DND-41 (cell line): Measurements from ENCODE around the gene CFAP77.

Experiments
- ATAC-seq: fragments of 200-7000 bp; cut with Tn5 transposase; 3 replicates; pipeline ENCODE4 v1.9.1; 2021; ENCODE audit warnings: low read depth; ENCODE audit not compliant: insufficient read depth
- DNase-seq: peaks from one replicate; pipeline ENCODE4 v3.0.0-alpha.2; 2020
- H2AFZ ChIP-seq: 2 replicates; pipeline ENCODE4 v1.6.0; 2012; ENCODE audit warnings: low read depth, low read length
- H3K27ac ChIP-seq: 2 replicates; pipeline ENCODE4 v1.5.1; 2012; ENCODE audit warnings: low read length, inconsistent platforms
- H3K27me3 ChIP-seq: fragments of 200-600 bp; sonication (generic); 2 replicates; pipeline ENCODE4 v1.6.0; 2012; ENCODE audit warnings: low read length, mild to moderate bottlenecking, inconsistent platforms; ENCODE audit not compliant: insufficient read depth, poor library complexity
- H3K36me3 ChIP-seq: 2 replicates; pipeline ENCODE4 v1.5.1; 2012; ENCODE audit warnings: low read length, inconsistent platforms; ENCODE audit not compliant: insufficient read depth
- H3K4me1 ChIP-seq: 2 replicates; pipeline ENCODE4 v1.5.1; 2012; ENCODE audit warnings: mild to moderate bottlenecking, low read length; ENCODE audit not compliant: insufficient read depth
- H3K4me2 ChIP-seq: 2 replicates; pipeline ENCODE4 v1.6.0; 2012; ENCODE audit warnings: mild to moderate bottlenecking, moderate library complexity, low read length, inconsistent platforms; ENCODE audit not compliant: insufficient read depth
- H3K4me3 ChIP-seq, 2 experiments: fragments of 200-600 bp in 1 of 2; shearing (Covaris generic) in 1 of 2; 2 replicates each; pipeline ENCODE4 v1.5.1; 2012 to 2016; ENCODE audit warnings: inconsistent platforms in 2 of 2, low read length in 2 of 2, mild to moderate bottlenecking in 2 of 2, low read depth in 1 of 2, moderate library complexity in 1 of 2
- H3K79me2 ChIP-seq: 2 replicates; pipeline ENCODE4 v1.6.0; 2012; ENCODE audit warnings: low read length, inconsistent platforms; ENCODE audit not compliant: insufficient read depth
- H3K9ac ChIP-seq: 2 replicates; pipeline ENCODE4 v1.6.0; 2012; ENCODE audit warnings: low read depth, mild to moderate bottlenecking, inconsistent platforms, low read length, moderate library complexity
- H3K9me3 ChIP-seq: 2 replicates; pipeline ENCODE4 v1.5.1; 2012; ENCODE audit warnings: low read length, moderate library complexity, mild to moderate bottlenecking, inconsistent platforms; ENCODE audit not compliant: insufficient read depth, severe bottlenecking
- H4K20me1 ChIP-seq: 2 replicates; pipeline ENCODE4 v1.6.0; 2012; ENCODE audit warnings: low read length; ENCODE audit not compliant: insufficient read depth
- EZH2 ChIP-seq: IDR thresholded peaks from 3 replicates; pipeline ENCODE4 v1.6.1; 2012; ENCODE audit warnings: borderline replicate concordance, low read depth, mild to moderate bottlenecking, moderate library complexity, low read length, inconsistent platforms; ENCODE audit not compliant: severe bottlenecking
- TF ChIP-seq, protein P1 (sequence below): IDR thresholded peaks from 2 replicates; pipeline ENCODE4 v1.5.1; 2012; ENCODE audit warnings: borderline replicate concordance, low read length, moderate library complexity, mild to moderate bottlenecking; ENCODE audit not compliant: poor library complexity, severe bottlenecking; ENCODE audit errors: extremely low read depth

The CFAP77 gene

DNA sequence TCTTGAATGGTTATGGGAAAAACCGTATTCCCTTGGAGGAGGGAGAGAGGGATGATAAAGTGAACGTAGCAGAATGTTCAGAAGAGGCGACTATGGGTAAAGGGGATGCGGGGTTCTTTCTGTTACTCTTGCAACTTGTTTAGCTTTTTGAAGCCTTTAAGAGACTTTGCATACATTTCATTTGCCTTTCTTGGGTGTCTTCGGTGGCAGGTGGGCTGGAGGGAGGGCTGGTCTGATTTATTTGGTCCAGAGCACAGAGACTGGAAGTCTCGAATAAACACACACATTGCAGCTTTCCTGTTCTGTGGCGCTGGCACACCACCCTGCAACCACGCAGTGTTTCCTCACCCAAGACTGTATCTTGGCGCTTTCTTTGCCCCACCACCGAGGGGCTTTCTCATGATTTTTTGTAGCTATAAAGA is 26.5 kb upstream of the CFAP77 start:
- Histone ChIP-seq H3K36me3 (peaks cover 85% of the 10 kb centered on the region), H3K4me3 (no peak overlapping the region)

DNA sequence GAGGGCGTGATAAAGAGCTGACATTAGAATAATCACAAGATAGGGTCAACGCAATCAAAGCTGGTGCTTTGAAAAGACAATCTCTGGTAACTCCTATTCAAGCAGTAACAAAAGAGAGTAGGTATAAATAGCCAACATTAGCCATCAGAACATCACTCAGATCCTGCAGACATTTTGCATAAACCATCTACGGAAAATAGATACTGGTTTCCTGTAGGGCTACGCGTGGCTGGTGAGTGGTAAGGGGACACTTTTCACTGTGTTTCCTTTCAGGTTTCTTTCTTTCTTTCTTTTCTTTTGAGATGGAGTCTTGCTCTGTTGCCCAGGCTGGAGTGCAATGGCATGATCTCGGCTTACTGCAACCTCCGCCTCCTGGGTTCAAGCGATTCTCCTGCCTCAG is 25.6 kb upstream of the CFAP77 start:
- peaks cover 3% of the 10 kb centered on the region; the same call in 1 of the 2 replicates for H4K20me1 ChIP-seq
- TF ChIP-seq EZH2: no peak
- TF ChIP-seq, protein P1, sequence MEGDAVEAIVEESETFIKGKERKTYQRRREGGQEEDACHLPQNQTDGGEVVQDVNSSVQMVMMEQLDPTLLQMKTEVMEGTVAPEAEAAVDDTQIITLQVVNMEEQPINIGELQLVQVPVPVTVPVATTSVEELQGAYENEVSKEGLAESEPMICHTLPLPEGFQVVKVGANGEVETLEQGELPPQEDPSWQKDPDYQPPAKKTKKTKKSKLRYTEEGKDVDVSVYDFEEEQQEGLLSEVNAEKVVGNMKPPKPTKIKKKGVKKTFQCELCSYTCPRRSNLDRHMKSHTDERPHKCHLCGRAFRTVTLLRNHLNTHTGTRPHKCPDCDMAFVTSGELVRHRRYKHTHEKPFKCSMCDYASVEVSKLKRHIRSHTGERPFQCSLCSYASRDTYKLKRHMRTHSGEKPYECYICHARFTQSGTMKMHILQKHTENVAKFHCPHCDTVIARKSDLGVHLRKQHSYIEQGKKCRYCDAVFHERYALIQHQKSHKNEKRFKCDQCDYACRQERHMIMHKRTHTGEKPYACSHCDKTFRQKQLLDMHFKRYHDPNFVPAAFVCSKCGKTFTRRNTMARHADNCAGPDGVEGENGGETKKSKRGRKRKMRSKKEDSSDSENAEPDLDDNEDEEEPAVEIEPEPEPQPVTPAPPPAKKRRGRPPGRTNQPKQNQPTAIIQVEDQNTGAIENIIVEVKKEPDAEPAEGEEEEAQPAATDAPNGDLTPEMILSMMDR: no peak
- H2AFZ ChIP-seq: no peak overlapping the region
- H3K36me3 ChIP-seq: peaks cover 84% of the 10 kb centered on the region
- no peak overlapping the region for H3K4me3 ChIP-seq
- H3K9ac ChIP-seq: no peak overlapping the region
- no peaks in the 10 kb centered on the region for H3K9me3 ChIP-seq
- no peak overlapping the region for H3K4me2 ChIP-seq
- H3K79me2 ChIP-seq: 0 out of 2 replicates have a peak, but pooled peaks cover 3% of the 10 kb centered on the region
- no peaks in the 10 kb centered on the region for H3K4me1 ChIP-seq
- DNase-seq (no peak), ATAC-seq (no peak)
- no peaks in the 10 kb centered on the region for H3K27me3 ChIP-seq
- no peak overlapping the region for H3K27ac ChIP-seq

More for the DNA sequence above, 26.5 kb upstream of the CFAP77 start:
- H3K79me2 ChIP-seq: 0 out of 2 replicates have a peak, but pooled peaks cover 3% of the 10 kb centered on the region
- no peak overlapping the region for H3K27ac ChIP-seq
- H3K4me2 ChIP-seq: no peak overlapping the region
- no peak overlapping the region for H2AFZ ChIP-seq
- ATAC-seq (no peak), DNase-seq (no peak)
- H4K20me1 ChIP-seq: peaks cover 3% of the 10 kb centered on the region; the same call in 1 of the 2 replicates
- H3K27me3 ChIP-seq: no peaks in the 10 kb centered on the region
- H3K9ac ChIP-seq: no peak overlapping the region
- H3K4me1 ChIP-seq: no peaks in the 10 kb centered on the region
- H3K9me3 ChIP-seq: no peaks in the 10 kb centered on the region
- no peak for TF ChIP-seq EZH2
- TF ChIP-seq, protein P1: no peak

DNA sequence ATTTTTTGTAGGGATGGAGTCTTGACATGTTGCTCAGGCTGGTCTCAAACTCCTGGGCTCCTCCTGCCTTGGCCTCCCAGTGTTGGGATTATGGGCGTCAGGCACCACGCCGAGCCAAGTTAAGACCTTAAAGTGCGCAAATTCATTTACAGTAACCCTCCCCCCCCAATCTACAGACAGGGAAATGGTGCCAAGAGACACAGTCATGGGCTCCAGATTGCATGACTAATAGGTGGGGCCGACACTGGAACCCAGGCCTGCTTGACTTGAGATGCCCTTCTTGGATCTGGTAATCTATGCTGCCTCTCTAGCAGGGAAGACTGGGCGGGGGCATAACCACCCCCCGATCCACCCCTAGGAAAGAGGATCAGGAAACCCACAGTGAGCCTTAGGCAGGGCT is 22.9 kb upstream of the CFAP77 start:
- DNase-seq (no peak), ATAC-seq (no peak)
- 0 out of 2 replicates have a peak, but pooled peaks cover 2% of the 10 kb centered on the region for H3K79me2 ChIP-seq
- no peaks in the 10 kb centered on the region for H3K27me3 ChIP-seq
- no peaks in the 10 kb centered on the region for H3K4me1 ChIP-seq
- no peak overlapping the region for H3K4me2 ChIP-seq
- H2AFZ ChIP-seq: no peak overlapping the region
- no peak overlapping the region for H3K4me3 ChIP-seq
- no peaks in the 10 kb centered on the region for H3K9me3 ChIP-seq
- H3K9ac ChIP-seq: no peak overlapping the region
- H3K36me3 ChIP-seq: peaks cover 90% of the 10 kb centered on the region
- H3K27ac ChIP-seq: no peak overlapping the region
- H4K20me1 ChIP-seq: peaks cover 2% of the 10 kb centered on the region
- no peak for TF ChIP-seq EZH2
- TF ChIP-seq, protein P1: no peak
